ENCODE measurements around the gene PUM2. TPM values are rescaled to one million over a fixed set of nuclear protein-coding genes. Genes with fewer than 3 reads are reported as not detected.

PUM2 gene
- total RNA-seq, 1 donor from 2014 or later: 70.0 TPM

DNA sequence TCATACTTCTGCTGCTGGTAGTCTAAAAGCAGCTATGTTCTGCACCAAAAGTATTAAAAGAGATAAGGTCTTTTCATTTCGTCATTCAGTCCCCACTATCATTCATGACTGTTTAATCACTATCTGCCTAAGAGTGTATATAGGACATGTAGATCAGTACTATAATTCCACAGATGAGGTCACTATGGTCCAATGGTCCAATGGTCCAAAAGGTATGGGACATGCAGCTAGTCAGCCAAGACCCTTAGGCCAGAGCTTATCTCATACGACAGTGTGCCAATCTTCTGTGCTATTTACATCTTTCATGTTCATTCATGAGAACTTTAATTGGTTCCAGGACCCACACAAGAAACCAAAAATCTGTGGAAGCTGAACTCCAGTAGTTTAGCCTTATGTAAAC, 83.1 kb downstream of the PUM2 start:
- TF ChIP-seq, protein P1, sequence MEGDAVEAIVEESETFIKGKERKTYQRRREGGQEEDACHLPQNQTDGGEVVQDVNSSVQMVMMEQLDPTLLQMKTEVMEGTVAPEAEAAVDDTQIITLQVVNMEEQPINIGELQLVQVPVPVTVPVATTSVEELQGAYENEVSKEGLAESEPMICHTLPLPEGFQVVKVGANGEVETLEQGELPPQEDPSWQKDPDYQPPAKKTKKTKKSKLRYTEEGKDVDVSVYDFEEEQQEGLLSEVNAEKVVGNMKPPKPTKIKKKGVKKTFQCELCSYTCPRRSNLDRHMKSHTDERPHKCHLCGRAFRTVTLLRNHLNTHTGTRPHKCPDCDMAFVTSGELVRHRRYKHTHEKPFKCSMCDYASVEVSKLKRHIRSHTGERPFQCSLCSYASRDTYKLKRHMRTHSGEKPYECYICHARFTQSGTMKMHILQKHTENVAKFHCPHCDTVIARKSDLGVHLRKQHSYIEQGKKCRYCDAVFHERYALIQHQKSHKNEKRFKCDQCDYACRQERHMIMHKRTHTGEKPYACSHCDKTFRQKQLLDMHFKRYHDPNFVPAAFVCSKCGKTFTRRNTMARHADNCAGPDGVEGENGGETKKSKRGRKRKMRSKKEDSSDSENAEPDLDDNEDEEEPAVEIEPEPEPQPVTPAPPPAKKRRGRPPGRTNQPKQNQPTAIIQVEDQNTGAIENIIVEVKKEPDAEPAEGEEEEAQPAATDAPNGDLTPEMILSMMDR (IDR thresholded peaks at IDR 0.05): no peak
- H3K36me3 Mint-ChIP-seq (ENCODE audit: low read depth): peaks cover 5% of the 10 kb centered on the region
- H3K27ac Mint-ChIP-seq (ENCODE audit: unreplicated experiment): no peak overlapping the region
- no peaks in the 10 kb centered on the region for H3K4me1 Mint-ChIP-seq (ENCODE audit: low read depth)
- H3K9me3 Mint-ChIP-seq (ENCODE audit: low read depth): no peaks in the 10 kb centered on the region
- H3K27me3 Mint-ChIP-seq (ENCODE audit: low read depth): no peaks in the 10 kb centered on the region
- no peak overlapping the region for H3K4me3 Mint-ChIP-seq (ENCODE audit: unreplicated experiment)
- no peak for DNase-seq (ENCODE audit: low spot score)

DNA sequence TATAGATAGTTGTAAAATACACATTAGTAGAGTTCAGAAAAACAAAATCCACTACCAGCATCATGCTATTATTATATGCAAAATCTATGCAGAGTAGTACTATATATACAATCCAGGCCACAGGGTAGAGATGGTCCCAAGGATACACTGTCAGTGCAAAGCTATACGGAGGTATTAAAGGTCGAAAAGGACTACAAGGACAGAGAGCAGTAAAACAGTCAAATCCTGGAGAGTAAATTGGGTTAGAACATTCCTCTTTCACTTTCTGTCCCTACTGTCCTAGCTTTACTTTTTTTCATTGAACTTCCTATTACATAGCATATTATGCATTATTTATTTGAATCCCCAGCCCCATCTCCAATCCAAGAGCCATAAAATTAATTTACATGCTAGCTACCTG, 86.0 kb downstream of the PUM2 start:
- Mint-ChIP-seq H3K4me1 (ENCODE audit: low read depth) (no peaks in the 10 kb centered on the region), H3K9me3 (ENCODE audit: low read depth) (no peaks in the 10 kb centered on the region), H3K27ac (ENCODE audit: unreplicated experiment) (no peak overlapping the region), H3K27me3 (ENCODE audit: low read depth) (no peaks in the 10 kb centered on the region), H3K36me3 (ENCODE audit: low read depth) (peaks cover 9% of the 10 kb centered on the region), H3K4me3 (ENCODE audit: unreplicated experiment) (no peak overlapping the region)
- TF ChIP-seq, protein P1 (IDR thresholded peaks at IDR 0.05): no peak
- no peak for DNase-seq (ENCODE audit: low spot score)

DNA sequence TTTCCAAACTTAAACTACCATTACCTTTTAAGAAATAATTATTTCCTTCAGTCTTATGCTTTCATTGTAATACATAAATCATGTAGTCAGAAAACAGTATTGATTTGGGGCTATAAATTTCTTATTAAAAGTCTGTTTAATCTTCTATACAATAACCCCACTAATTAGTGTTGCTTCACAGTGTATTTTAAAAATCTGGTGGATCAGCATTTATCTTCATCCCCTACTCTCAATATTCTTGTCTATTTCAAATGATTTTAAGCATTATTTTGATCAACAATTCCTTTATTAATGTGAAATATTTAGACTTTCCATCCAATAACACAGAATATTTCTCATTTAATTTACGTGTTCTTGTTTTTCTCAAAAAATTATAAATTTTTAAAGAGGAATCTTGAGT, 93.2 kb downstream of the PUM2 start:
- DNase-seq (ENCODE audit: low spot score): no peak
- Mint-ChIP-seq H3K27me3 (ENCODE audit: low read depth) (no peaks in the 10 kb centered on the region), H3K4me1 (ENCODE audit: low read depth) (no peaks in the 10 kb centered on the region), H3K9me3 (ENCODE audit: low read depth) (no peaks in the 10 kb centered on the region), H3K4me3 (ENCODE audit: unreplicated experiment) (no peak overlapping the region), H3K36me3 (ENCODE audit: low read depth) (peaks cover 21% of the 10 kb centered on the region), H3K27ac (ENCODE audit: unreplicated experiment) (no peak overlapping the region)
- TF ChIP-seq, protein P1 (IDR thresholded peaks at IDR 0.05): no peak

DNA sequence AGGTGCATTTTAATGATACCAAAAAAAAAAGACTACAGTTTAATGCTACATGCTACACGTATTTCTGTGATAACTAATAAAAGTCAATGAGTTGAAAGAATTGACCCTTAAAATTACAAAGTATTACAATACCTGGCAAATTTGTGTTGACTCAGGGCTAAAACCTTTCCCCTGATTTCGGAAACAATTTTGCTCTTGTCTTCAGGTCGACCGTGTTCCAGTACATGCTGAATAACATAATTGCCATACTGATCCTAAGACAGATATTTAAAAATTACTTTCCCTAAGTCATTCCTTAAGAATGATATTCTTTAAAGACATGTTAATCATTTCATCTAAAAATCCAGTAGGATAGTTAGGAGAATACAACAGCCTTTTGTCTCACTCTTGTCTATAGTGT, 95.9 kb downstream of the PUM2 start:
- no peaks in the 10 kb centered on the region for H3K27me3 Mint-ChIP-seq (ENCODE audit: low read depth)
- no peak overlapping the region for H3K27ac Mint-ChIP-seq (ENCODE audit: unreplicated experiment)
- H3K4me3 Mint-ChIP-seq (ENCODE audit: unreplicated experiment): no peak overlapping the region
- TF ChIP-seq, protein P1 (IDR thresholded peaks at IDR 0.05): no peak
- H3K4me1 Mint-ChIP-seq (ENCODE audit: low read depth): no peaks in the 10 kb centered on the region
- no peak for DNase-seq (ENCODE audit: low spot score)
- H3K36me3 Mint-ChIP-seq (ENCODE audit: low read depth): peaks cover 28% of the 10 kb centered on the region
- no peaks in the 10 kb centered on the region for H3K9me3 Mint-ChIP-seq (ENCODE audit: low read depth)

DNA sequence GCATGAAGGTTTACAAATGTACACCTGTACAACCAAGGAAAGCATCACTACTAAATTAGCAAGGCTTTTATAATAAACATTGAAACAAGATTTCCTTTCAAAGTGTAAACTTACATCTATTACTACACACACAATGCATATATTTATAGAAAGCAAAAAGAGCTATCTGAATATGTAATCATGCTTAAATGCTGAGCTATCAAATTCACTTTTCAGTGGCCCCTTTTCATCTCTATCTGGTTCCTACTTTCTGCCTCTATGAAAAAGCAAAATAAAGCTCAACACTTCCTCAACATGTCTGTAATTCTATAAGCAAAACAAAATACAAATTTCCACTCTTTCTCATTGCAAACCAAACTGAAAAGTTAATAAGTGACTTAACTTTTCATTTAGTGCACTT, 100.2 kb downstream of the PUM2 start:
- TF ChIP-seq, protein P1 (IDR thresholded peaks at IDR 0.05): no peak
- Mint-ChIP-seq H3K27ac (ENCODE audit: unreplicated experiment) (no peak overlapping the region), H3K36me3 (ENCODE audit: low read depth) (peaks cover 36% of the 10 kb centered on the region), H3K27me3 (ENCODE audit: low read depth) (no peaks in the 10 kb centered on the region), H3K9me3 (ENCODE audit: low read depth) (no peaks in the 10 kb centered on the region), H3K4me3 (ENCODE audit: unreplicated experiment) (no peak overlapping the region), H3K4me1 (ENCODE audit: low read depth) (no peaks in the 10 kb centered on the region)
- DNase-seq (ENCODE audit: low spot score): no peak
